GM12874 (cell line): ENCODE measurements around the gene AIFM3.
A peak's percentile ranks its signal among the peaks of the same experiment; 100 is the strongest.

Source experiments
- TF ChIP-seq, protein P1 (sequence below): IDR thresholded peaks from 2 replicates; pipeline ENCODE4 v1.5.1; 2011; ENCODE audit warnings: low read depth, mild to moderate bottlenecking, control low read depth, low read length, moderate library complexity; ENCODE audit not compliant: insufficient read depth

The AIFM3 gene

DNA sequence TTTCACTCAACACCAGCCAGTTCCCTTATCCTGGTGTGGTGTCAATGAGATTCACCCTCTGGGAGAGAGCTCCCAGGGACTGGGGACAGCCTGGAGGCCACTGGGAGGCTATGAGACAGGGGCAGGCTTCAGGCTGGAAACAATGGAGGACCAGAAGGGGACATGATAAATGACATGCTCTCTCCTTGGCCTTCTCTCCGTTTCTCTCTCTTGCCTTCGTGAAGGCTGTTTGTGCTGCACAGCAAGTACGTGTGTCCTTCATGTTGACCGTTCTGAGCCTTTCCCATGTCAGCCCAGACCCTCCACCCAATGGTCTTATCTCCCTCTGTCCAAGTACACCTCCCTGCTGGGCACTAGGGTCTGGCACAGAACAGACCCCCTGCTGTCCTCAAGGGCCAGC, 13.5 kb downstream of the AIFM3 start:
- TF ChIP-seq, protein P1, sequence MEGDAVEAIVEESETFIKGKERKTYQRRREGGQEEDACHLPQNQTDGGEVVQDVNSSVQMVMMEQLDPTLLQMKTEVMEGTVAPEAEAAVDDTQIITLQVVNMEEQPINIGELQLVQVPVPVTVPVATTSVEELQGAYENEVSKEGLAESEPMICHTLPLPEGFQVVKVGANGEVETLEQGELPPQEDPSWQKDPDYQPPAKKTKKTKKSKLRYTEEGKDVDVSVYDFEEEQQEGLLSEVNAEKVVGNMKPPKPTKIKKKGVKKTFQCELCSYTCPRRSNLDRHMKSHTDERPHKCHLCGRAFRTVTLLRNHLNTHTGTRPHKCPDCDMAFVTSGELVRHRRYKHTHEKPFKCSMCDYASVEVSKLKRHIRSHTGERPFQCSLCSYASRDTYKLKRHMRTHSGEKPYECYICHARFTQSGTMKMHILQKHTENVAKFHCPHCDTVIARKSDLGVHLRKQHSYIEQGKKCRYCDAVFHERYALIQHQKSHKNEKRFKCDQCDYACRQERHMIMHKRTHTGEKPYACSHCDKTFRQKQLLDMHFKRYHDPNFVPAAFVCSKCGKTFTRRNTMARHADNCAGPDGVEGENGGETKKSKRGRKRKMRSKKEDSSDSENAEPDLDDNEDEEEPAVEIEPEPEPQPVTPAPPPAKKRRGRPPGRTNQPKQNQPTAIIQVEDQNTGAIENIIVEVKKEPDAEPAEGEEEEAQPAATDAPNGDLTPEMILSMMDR: no peak

DNA sequence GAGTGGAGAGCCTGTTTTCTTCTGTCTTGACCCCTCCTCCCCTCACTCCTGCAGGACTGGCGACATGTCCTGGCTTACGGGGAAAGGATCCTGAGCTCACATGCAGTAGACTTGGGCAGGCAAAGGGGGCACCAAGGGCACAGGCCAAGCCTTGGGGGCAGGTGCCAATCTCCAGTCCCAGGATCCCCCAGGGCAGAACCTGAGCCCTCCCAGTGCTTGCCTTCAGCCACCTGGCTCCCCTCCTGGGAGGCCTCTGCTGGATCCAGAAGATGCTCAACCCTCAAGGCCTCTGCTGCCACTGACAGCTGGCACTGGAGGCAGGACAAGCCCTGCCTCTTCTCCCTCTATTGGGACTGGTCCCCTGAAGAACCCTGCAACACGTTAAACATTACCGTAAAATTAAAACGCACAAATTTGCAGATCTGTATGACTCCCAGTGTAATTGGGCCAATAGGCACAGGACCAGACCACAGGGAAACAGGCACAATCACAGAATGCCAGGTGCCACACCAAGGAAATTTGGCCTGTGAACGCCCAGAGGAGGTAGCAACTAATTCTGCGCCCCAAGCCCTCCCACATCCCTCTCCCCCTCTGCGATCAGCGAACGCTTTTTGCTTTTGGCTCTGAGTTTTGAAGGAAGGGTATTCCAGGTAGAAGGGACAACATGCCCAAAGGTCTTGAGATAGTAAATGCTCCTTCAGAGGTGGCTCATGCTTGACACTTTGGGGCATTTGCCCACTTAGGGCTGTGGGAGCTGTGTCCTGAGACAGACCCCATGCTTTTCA, 14.1 kb downstream of the AIFM3 start:
- TF ChIP-seq, protein P1: no peak

DNA sequence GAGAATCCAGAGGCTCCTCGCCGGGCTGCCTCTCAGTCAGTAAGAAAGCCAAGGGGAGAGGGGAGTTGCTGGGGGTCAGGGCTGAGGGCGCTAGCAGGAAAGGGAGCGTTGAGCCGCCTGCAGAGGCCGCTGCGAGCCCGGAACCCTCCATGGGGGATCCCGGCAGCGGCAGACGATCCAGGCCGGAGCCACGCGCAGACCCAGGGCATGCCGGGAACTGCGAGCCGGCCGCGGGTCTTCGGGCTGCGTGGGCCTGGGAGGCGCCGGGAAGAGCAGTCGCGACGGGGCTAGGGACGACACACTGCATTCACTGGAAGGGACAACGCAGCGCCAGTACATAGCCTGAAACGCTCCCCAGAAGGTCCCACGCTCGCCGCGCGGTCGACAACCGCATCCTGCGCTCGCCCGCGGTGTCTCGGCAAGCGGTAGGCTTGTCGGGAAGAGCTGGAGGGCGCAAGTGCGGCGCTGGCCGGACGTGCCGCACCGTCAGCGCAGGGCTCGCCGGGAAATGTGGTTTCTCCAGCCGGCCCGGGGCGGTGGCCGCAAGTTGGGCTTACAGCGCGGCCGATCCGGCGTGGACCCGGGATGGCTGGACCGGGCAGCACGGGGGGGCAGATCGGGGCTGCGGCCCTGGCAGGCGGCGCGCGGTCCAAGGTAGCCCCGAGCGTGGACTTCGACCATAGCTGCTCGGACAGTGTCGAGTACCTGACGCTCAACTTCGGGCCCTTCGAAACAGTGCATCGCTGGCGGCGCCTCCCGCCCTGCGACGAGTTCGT, 14.9 kb downstream of the AIFM3 start, which contains the start of gene LZTR1:
Gene LZTR1 (plus strand): TSS at position 511 of the 776 bp plus-strand sequence. CDS start 75 bp downstream, at position 586.
- TF ChIP-seq, protein P1: peak; percentile 68

DNA sequence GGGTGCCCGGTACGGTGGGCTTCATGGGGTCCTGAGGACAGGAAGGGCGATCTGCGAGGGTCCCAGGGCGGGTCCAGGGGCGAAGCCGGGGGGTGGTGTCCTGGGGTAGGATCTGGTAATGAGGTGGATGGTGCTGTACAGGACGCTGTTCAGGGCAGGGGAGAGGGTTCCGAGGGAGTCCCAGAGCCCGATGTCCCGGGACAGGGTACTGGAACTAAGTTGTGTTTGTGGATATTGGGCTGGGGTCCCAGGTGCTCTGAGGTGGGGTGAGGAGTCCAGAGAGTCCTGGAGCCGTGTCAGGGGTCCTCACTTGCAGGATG, 15.5 kb downstream of the AIFM3 start:
- TF ChIP-seq, protein P1: no peak

DNA sequence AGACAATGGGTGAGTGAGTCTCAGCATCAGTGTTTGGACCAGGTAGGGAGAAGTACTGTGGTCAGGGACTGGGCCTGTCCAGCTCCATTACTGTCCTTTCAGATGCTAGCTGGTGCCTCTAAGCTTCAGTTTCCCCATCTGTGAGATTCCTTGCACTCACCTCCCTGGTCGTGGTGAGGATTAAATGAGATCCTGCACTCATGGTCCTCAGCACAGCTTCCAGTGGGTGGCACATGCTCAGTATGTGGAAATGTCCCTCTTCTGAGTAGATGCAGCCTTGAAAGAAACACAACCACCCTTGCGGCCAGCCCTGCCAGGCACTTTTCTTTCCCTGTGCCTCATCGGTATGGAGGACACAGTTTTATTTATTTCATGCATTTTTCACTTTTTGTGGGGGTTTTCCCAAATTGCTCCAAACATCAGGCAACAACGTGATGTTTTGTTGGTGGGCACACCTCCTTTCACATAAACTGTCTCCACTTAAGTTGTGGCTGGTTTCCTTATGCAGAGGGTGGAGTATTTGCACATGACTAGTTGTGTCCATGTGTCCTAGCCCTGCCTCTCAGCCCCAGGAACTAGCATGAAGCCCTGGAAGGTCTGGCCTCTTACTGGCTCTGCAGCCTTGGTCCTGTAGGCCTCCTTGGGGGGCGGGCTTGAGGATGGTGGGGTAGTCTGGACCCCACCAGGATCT, 16.2 kb downstream of the AIFM3 start:
- TF ChIP-seq, protein P1: no peak

DNA sequence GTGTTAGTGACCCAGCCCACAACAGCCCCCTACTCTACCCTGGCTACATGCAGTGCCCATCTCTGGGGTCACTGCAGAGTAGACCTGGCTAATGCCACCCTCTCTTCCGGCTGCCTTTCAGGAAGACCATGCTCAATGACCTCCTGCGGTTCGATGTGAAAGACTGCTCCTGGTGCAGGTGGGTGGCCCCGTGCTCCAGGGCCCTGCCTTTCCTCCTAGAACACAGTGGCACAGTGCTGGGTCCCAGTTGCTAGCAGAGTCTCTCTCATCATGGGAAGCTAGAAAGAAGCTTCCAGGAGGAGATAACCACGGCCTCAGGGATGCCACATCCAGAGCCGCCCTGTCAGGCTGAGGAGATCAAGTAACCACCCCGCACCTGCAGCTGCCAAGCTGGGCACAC, 18.7 kb downstream of the AIFM3 start:
- TF ChIP-seq, protein P1: no peak

DNA sequence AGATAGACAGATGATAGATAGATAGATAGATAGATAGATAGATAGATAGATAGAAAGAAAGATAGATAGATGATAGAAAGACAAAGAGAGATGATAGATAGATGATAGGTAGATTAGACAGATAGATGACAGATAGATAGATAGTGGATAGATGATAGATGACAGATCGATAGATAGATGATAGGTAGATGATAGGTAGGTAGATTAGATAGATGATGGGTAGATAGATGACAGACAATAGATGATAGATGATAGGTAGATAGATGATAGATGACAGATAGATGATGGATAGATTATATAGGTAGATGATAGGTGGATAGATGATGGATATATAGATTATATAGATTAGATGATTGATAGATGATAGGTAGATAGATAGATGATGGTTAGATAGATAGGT, 19.3 kb downstream of the AIFM3 start:
- TF ChIP-seq, protein P1: no peak
